ENCODE data around the gene CLTA. TPM values are rescaled to one million over a fixed set of nuclear protein-coding genes. Genes with fewer than 3 reads are reported as not detected.
"Not testable (repeated sequence)": the region's sequence is repeated elsewhere in the genome, so short reads cannot be mapped to it uniquely, and the experiment has no call there.

The CLTA gene
- total and polyA plus RNA-seq, 7 experiments from 2014 or later: 32.2 to 140 (median 72.0) TPM

- Histone ChIP-seq H3K36me3 (ENCODE audit: control insufficient read depth in 2 of 3, insufficient read depth in 3 of 3, low read length in 3 of 3) (peaks cover 6 to 69% (median 8%) of the 10 kb centered on the region in 3 experiments), H3K27ac (ENCODE audit: low read depth, low read length) (peak overlapping the region; percentile 36), H3K9me3 (ENCODE audit: control insufficient read depth in 2 of 3, low read length in 3 of 3) (peaks cover 0 to 10% (median 0%) of the 10 kb centered on the region in 3 experiments), H3K4me1 (ENCODE audit: control insufficient read depth in 2 of 2, insufficient read depth in 2 of 2, low read length in 2 of 2) (peaks cover 0 to 18% of the 10 kb centered on the region in 2 donors), H3K4me3 (ENCODE audit: low read length) (no peak overlapping the region), H3K27me3 (ENCODE audit: control insufficient read depth in 2 of 2, insufficient read depth in 2 of 2, low read length in 2 of 2) (no peaks in the 10 kb centered on the region)
- H3K4me1 Mint-ChIP-seq: peaks cover 20 to 50% (median 42%) of the 10 kb centered on the region in 7 donors
- peak overlapping the region; percentile 29 to 86 (median 72) for H3K27ac Mint-ChIP-seq
- no peaks in the 10 kb centered on the region for H3K27me3 Mint-ChIP-seq
- ATAC-seq (peak; percentile 26), DNase-seq (peak in 1 of 9 donors; percentile 28)
- intact Hi-C loops (cut with micrococcal nuclease): loop anchor here in 1 of 2 donors (1.0 kb wide), 1 partner anchor 28 kb away; the partner anchor contains the start of gene CLTA
- ChIA-PET POLR2A (no interaction called here), CTCF (no interaction called here)
- peaks cover 0 to 16% (median 7%) of the 10 kb centered on the region in 11 donors for H3K9me3 Mint-ChIP-seq
- H3K4me3 Mint-ChIP-seq: peak overlapping the region in 2 of 10 donors; percentile 30 to 64
- peaks cover 3 to 48% (median 29%) of the 10 kb centered on the region in 5 donors for H3K36me3 Mint-ChIP-seq
Observed at GRCh38 chr9:36218411-36218901, 27.7 kb downstream of the CLTA start.

GRCh38 chr9:36221667-36222066 lies 30.9 kb downstream of the CLTA start:
- no peak overlapping the region for H3K27ac Mint-ChIP-seq
- H3K9me3 Mint-ChIP-seq: peaks cover 0 to 16% (median 7%) of the 10 kb centered on the region in 11 donors
- H3K36me3 Mint-ChIP-seq: peaks cover 3 to 50% (median 42%) of the 10 kb centered on the region in 5 donors
- intact Hi-C loops (cut with micrococcal nuclease): no loop called here
- ChIA-PET CTCF (no interaction called here), POLR2A (interaction anchor here (0.9 kb wide), 2 partner anchors 21 to 264 kb away, joined by 3 read pairs; no protein-coding TSS in a partner anchor)
- no peak overlapping the region for H3K4me3 ChIP-seq (ENCODE audit: low read length)
- no peak overlapping the region for H3K4me3 Mint-ChIP-seq
- H3K27me3 Mint-ChIP-seq: no peaks in the 10 kb centered on the region
- no peak for ATAC-seq
- H3K27me3 ChIP-seq (ENCODE audit: control insufficient read depth in 2 of 2, insufficient read depth in 2 of 2, low read length in 2 of 2): no peaks in the 10 kb centered on the region
- H3K4me1 ChIP-seq (ENCODE audit: control insufficient read depth in 2 of 2, insufficient read depth in 2 of 2, low read length in 2 of 2): peaks cover 0 to 14% of the 10 kb centered on the region in 2 donors
- peaks cover 6 to 86% (median 8%) of the 10 kb centered on the region in 3 experiments for H3K36me3 ChIP-seq (ENCODE audit: control insufficient read depth in 2 of 3, insufficient read depth in 3 of 3, low read length in 3 of 3)
- no peak overlapping the region for H3K27ac ChIP-seq (ENCODE audit: low read depth, low read length)
- no peak for DNase-seq
- peaks cover 15 to 32% (median 26%) of the 10 kb centered on the region in 7 donors for H3K4me1 Mint-ChIP-seq
- peaks cover 0 to 10% (median 0%) of the 10 kb centered on the region in 3 experiments for H3K9me3 ChIP-seq (ENCODE audit: control insufficient read depth in 2 of 3, low read length in 3 of 3)

- DNase-seq (no peak), ATAC-seq (no peak)
- Mint-ChIP-seq H3K4me3 (no peak overlapping the region), H3K36me3 (peaks cover under 1 to 54% (median 43%) of the 10 kb centered on the region in 5 donors), H3K27ac (peak overlapping the region in 1 of 9 donors; percentile 54), H3K27me3 (no peaks in the 10 kb centered on the region), H3K9me3 (peaks cover 0 to 16% (median 7%) of the 10 kb centered on the region in 11 donors), H3K4me1 (peaks cover 13 to 25% (median 20%) of the 10 kb centered on the region in 7 donors)
- intact Hi-C loops (cut with micrococcal nuclease): no loop called here
- peaks cover 6 to 86% (median 15%) of the 10 kb centered on the region in 3 experiments for H3K36me3 ChIP-seq (ENCODE audit: control insufficient read depth in 2 of 3, insufficient read depth in 3 of 3, low read length in 3 of 3)
- H3K9me3 ChIP-seq (ENCODE audit: control insufficient read depth in 2 of 3, low read length in 3 of 3): peaks cover 0 to 10% (median 0%) of the 10 kb centered on the region in 3 experiments
- no peak overlapping the region for H3K4me3 ChIP-seq (ENCODE audit: low read length)
- no peaks in the 10 kb centered on the region for H3K27me3 ChIP-seq (ENCODE audit: control insufficient read depth in 2 of 2, insufficient read depth in 2 of 2, low read length in 2 of 2)
- CTCF ChIA-PET: no interaction called here
- no peak overlapping the region for H3K27ac ChIP-seq (ENCODE audit: low read depth, low read length)
- POLR2A ChIA-PET: no interaction called here
- H3K4me1 ChIP-seq (ENCODE audit: control insufficient read depth in 2 of 2, insufficient read depth in 2 of 2, low read length in 2 of 2): peaks cover 0 to 11% of the 10 kb centered on the region in 2 donors
Observed at GRCh38 chr9:36222449-36222848, 31.7 kb downstream of the CLTA start.

DNA sequence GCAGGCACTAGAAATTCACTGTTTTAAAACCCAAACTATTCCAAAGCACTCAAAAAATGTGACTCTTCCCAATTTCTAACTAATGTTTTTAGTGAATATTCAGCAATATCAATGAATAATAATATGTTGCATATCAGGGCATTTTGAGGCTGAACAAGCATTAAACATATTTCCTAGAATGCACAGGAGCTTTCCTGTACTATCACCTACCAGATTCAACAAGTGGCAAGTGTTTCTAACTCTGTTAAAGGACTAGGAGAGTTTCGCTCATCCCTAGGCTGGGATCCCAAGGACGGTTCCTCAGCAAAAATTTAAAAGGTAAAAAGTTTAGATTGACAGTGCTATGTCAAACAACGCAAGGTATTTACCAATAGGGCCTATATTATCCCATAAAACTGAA lies 46.5 kb downstream of the CLTA start:
- H3K4me3 ChIP-seq (ENCODE audit: low read length): no peak overlapping the region
- Mint-ChIP-seq H3K36me3 (peaks cover 0 to 38% (median 27%) of the 10 kb centered on the region in 5 donors), H3K4me3 (no peak overlapping the region), H3K27me3 (no peaks in the 10 kb centered on the region), H3K9me3 (no peaks in the 10 kb centered on the region), H3K4me1 (peaks cover 0 to 11% (median 5%) of the 10 kb centered on the region in 7 donors), H3K27ac (no peak overlapping the region)
- no peak for DNase-seq
- no peaks in the 10 kb centered on the region for H3K9me3 ChIP-seq (ENCODE audit: control insufficient read depth in 2 of 3, low read length in 3 of 3)
- H3K4me1 ChIP-seq (ENCODE audit: control insufficient read depth in 2 of 2, insufficient read depth in 2 of 2, low read length in 2 of 2): no peaks in the 10 kb centered on the region
- no peak for ATAC-seq
- no peaks in the 10 kb centered on the region for H3K27me3 ChIP-seq (ENCODE audit: control insufficient read depth in 2 of 2, insufficient read depth in 2 of 2, low read length in 2 of 2)
- intact Hi-C loops (cut with micrococcal nuclease): loop anchor here in 1 of 2 donors (5.0 kb wide), 1 partner anchor 45 kb away; the partner anchor contains the start of gene CLTA
- ChIA-PET POLR2A (no interaction called here), CTCF (no interaction called here)
- H3K27ac ChIP-seq (ENCODE audit: low read depth, low read length): no peak overlapping the region
- H3K36me3 ChIP-seq (ENCODE audit: control insufficient read depth in 2 of 3, insufficient read depth in 3 of 3, low read length in 3 of 3): peaks cover 0 to 36% (median 0%) of the 10 kb centered on the region in 3 experiments

DNA sequence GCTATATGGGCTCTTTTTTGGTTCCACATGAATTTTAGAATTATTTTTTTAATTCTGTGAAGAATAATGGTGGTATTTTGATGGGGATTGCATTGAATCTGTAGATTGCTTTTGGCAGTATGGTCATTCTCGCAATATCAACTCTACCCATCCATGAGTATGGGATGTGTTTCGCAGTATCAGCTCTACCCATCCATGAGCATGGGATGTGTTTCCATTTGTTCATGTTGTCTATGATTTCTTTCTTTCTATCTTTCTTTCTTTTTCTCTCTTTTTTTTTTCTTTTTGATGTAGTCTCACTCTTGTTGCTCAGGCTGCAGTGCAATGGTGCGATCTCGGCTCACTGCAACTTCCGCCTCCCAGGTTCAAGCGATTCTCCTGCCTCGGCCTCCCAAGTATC lies 48.5 kb downstream of the CLTA start:
- DNase-seq; CTCF ChIA-PET; H3K27me3 Mint-ChIP-seq; H3K4me3 ChIP-seq (ENCODE audit: low read length); H3K4me1 Mint-ChIP-seq; H3K27me3 ChIP-seq (ENCODE audit: control insufficient read depth in 2 of 2, insufficient read depth in 2 of 2, low read length in 2 of 2); H3K9me3 Mint-ChIP-seq; H3K27ac ChIP-seq (ENCODE audit: low read depth, low read length); H3K4me3 Mint-ChIP-seq; POLR2A ChIA-PET; H3K9me3 ChIP-seq (ENCODE audit: control insufficient read depth in 2 of 3, low read length in 3 of 3); H3K4me1 ChIP-seq (ENCODE audit: control insufficient read depth in 2 of 2, insufficient read depth in 2 of 2, low read length in 2 of 2); ATAC-seq: not testable (repeated sequence)
- intact Hi-C loops (cut with micrococcal nuclease): loop anchor here in 1 of 2 donors (5.0 kb wide), 1 partner anchor 47 kb away; the partner anchor contains the start of gene CLTA
- peaks cover 0 to 22% (median 0%) of the 10 kb centered on the region in 3 experiments for H3K36me3 ChIP-seq (ENCODE audit: control insufficient read depth in 2 of 3, insufficient read depth in 3 of 3, low read length in 3 of 3)
- peaks cover 0 to 34% (median 17%) of the 10 kb centered on the region in 5 donors for H3K36me3 Mint-ChIP-seq
- H3K27ac Mint-ChIP-seq: peak overlapping the region in 1 of 9 donors; percentile 55

DNA sequence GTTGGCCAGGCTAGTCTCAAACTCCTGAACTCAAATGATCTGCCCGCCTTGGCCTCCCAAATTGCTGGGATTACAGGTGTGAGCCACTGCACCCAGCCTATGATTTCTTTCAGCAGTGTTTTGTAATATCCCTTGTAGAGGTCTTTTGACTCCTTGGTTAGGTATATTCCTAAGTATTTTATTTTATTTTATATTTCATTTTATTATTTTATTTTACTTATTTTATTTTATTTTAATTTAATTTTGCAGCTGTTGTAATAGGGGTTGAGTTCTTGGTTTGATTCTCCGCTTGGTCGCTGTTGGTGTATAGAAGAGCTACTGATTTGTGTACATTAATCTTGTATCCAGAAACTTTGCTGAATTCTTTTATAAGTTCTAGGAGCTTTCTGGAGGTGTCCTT lies 49.0 kb downstream of the CLTA start:
- H3K4me1 Mint-ChIP-seq; CTCF ChIA-PET; ATAC-seq; DNase-seq; H3K4me3 ChIP-seq (ENCODE audit: low read length); H3K4me1 ChIP-seq (ENCODE audit: control insufficient read depth in 2 of 2, insufficient read depth in 2 of 2, low read length in 2 of 2); H3K9me3 Mint-ChIP-seq; H3K27ac ChIP-seq (ENCODE audit: low read depth, low read length); H3K4me3 Mint-ChIP-seq; H3K27me3 ChIP-seq (ENCODE audit: control insufficient read depth in 2 of 2, insufficient read depth in 2 of 2, low read length in 2 of 2); H3K9me3 ChIP-seq (ENCODE audit: control insufficient read depth in 2 of 3, low read length in 3 of 3); H3K27me3 Mint-ChIP-seq; H3K27ac Mint-ChIP-seq: not testable (repeated sequence)
- peaks cover 0 to 17% (median 0%) of the 10 kb centered on the region in 3 experiments for H3K36me3 ChIP-seq (ENCODE audit: control insufficient read depth in 2 of 3, insufficient read depth in 3 of 3, low read length in 3 of 3)
- POLR2A ChIA-PET: interaction anchor here (0.7 kb wide), 1 partner anchor 24 kb away, joined by 3 read pairs; no protein-coding TSS in a partner anchor
- H3K36me3 Mint-ChIP-seq: peaks cover 0 to 34% (median 17%) of the 10 kb centered on the region in 5 donors
- intact Hi-C loops (cut with micrococcal nuclease): loop anchor here in 1 of 2 donors (5.0 kb wide), 1 partner anchor 47 kb away; the partner anchor contains the start of gene CLTA
